Umbilical cord (tissue), 2 donors: Measurements from ENCODE around the gene SMPX. TPM values are rescaled to one million over a fixed set of nuclear protein-coding genes. Genes with fewer than 3 reads are reported as not detected.

ENCODE experiments used
- DNase-seq: peaks from one replicate; pipeline ENCODE4 v3.0.0-alpha.2; 2015; ENCODE audit warnings: low spot score
- total RNA-seq: library from RNA; depleted of rRNA; stranded (reverse); fragments of >200 nt; gene quantifications from one replicate; pipeline ENCODE4 v1.2.3, GENCODE V29; 2014; ENCODE audit warnings: low replicate concordance; ENCODE audit not compliant: insufficient read depth

SMPX gene
- total RNA-seq, 1 donor from 2014 or later = 0.72 TPM

DNA sequence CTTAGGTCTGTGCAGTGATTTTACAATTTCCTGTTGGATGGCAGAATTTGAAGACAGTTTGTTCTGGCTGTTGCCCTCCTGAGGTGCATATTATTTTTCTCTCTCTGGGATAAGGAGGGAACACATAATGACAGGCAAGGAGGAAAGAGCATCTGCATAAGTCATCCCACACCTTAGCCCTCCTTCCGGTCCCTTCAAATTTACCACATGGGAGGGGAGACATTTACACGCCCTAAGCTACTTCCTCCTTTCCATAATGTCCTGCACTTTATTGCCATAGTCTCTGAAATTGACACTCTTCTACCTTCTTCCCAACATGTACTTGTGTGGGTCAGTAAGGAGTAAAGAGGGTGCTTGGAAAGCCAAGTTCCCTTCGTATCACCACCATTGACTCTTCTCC is 13.9 kb downstream of the SMPX start:
- no peak for DNase-seq

DNA sequence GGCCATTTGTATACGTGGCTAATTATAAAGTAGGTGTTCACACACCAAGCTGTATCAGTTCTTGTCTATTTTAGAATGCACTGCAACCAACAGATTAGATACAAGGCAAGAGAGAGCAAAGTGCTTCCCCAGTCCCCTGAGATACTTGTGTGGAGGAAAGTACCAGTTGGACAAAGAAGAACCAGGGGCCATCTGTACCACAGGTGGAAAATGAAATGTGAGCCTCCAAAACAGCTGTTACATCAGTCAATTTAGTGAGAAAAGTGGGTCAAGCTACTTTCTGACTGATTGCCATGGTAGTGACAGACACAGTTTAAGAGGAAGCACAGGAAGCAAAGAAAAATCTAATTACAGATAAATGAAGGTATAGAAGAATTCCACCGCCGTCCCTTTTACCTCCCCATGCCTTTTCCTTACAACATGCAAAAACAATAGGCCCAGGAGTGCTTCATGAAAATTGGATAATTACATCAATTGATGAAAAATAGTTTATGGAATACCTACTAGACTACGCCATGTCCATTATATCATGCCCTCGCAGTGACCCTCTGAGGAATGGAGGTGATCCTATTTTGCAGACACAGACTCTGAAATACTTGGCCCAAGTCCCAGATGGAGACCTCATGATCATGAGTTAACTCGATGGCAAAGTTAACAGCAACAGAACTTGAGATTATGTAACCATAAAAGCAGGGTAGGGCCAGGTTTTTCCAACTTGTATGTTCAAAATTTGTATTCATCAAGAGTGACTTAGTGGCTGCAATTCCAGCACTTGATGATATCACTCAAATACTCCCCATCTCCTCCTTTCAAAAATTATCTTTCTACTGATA is 15.8 kb downstream of the SMPX start:
- no peak for DNase-seq

DNA sequence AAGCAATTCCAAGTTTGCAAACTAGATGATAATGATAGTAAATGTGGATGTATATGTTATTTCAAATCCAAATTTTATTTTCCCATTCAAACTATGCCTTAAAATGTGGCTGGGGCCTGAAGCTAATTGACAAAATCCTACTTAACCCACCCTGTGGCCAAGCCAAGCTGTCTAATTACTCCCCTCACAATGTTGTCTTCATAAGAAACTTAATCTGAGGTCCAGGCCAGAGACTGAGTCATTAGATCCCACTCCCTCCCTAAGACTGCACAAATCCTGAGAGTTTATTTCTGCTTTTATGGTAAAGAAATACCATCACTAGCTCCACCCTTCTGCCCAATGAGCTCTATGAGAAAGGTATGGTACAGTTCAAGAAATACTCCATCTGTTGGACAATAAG is 16.6 kb downstream of the SMPX start:
- DNase-seq = no peak

DNA sequence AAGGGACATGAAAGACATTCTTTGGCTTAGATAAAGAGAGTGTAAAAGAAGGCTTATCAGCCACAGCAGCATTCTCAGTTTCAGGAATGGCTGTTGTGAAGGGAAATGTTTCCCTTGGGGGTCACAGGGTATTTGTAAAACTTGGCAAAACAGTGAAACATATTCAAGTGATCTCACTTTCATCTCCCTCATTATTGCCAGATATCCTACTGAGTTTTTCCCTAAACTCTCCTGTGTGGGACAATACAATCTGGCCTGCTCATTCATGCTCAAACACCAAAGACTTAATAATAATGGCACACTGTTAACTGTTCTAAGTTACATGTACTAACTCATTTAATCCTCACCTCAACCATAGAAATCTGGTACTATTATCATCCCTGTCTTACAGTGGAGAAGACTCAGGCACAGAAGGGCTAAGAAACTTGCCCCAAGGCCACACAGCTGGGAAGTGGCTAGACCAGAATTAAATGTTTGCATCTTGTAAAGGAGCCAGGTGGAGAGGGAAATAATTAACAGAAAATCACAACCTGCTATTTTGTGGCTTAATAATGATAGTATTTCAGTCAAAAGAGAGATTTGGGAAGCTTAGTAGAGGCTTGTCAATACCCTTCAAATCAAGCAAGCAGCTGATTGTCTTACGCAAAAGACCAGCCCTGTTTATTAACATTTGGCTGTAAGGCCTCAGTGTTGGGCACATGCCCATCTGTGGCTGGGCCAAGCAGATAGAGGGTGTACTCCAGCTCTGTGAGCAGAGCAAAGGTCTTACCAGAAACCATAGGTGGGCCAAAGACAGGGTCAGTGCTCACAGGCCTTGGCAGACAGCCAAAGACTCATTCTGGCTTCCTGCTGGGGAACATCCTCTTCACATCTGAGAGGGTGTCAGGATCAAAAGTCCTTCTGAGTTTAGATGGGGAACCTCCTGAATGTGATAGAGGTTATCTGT is 17.3 kb downstream of the SMPX start:
- DNase-seq = no peak

DNA sequence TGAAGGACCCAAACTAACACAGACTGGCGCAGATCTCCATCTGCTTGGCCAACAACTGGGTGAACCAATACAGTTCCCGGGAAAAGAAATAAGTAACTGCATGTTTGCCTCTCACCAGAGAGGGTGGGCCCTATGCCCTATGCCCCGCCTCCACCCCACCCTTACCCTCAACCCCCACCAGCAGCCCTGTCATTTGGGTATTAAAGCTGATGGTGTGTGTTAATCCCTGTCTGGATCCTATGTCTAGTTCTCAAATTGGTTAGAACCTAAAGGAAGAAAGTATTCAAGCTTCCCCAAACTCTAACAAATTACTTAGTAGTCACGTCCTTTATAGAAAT is 19.0 kb downstream of the SMPX start:
- DNase-seq = no peak

DNA sequence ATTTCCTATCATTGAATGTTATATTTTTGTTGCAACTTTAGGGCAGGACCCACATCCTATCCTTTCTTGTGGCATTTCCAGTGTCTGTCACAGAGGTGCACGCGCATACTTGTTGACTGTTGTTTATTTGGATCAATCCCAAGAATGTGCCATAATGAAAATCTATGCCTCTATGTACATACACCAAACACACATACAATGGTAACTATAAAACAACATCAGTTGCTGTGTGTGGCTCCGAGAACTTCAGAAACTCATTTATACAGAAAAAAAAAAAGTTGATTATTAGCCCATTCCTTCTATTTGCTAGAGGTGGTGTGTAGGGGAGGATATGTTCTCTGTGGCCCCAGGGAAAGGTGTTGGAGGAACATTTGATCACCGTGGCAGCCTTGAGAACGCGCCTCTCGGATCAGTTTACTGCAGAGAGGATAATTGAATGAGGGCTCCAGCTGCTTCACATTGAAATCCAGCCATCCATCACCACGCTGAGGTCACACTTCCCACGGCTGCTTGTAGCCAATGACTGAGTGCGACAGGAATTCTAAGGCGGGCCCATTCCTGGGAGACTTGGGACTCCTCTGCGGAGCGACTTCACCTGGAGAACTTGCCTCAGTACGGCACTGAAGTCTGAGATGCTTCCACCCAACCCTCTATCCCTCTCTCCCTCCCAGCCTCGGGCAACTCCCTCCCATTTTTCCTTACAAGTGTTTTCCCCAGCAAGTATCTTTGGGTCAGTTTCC is 19.5 kb downstream of the SMPX start:
- DNase-seq = no peak

DNA sequence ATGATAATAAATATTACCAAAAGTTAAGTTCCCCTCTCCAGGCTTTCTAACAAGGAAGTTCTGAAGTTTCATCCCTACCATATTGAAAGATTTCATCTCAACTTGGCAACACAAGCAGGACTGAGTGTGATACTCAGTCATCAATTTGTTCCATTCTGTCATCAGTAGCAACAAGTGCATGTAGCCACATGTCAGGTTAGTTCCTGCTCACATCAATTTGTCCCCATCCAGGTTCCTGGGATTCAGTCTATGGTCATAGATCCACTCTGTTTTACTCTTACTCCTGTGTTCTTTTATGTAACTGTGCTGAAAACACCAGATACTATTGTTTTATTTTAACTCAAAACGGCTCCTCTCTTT is 22.2 kb downstream of the SMPX start:
- DNase-seq = no peak

DNA sequence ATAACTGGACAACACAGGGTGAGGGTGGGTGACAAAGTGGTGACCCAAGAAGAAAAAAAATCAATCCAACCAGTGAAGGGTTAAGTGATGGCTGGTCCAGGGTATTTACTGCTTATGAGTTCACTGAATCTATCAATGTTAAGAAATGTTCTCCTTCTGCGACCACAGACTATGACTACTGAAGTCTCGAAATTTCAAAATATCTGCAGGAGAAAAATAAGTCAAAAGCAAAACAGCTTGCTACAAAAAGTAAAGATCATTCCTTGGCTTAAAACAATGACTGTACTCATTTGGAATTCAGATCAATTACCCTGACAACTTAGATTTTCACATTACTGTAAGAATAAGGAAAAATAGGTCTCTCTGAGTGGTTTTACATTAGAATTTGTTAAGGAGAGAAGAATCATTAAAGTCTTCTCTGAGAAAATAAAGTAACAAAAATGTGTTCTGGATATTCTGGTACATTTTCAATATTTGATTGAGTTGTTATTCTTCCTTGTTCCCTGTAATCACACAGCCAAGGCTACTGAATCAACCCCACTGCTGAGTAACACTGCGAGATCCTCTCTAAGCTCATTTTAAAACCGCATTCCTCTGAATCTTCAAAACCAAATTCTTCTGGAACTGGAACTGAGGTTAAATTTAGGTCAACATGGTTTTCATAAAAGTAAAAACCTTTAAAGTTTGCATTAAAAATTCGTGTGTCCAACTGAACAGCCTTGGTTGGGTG is 22.7 kb downstream of the SMPX start:
- DNase-seq = peak; percentile 72

DNA sequence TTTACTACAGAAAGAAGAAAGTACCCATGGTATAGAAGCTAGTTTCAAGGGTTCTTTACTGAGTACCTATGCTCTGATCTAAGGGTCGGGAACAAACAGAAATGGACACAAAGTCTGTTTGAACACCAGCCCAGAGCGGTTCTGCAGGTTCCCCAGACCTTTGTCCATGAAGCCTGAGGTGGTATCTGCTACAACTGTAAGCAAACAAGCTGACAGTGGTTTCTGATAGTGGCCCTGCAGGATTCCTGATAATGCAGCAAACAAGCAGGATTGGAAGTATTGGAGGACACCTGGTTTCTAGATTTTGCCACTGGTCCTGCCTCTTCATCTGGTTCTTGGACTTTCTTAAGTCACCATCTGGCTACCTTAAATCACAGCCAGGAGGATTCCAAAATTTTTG is 23.7 kb downstream of the SMPX start:
- DNase-seq = no peak

DNA sequence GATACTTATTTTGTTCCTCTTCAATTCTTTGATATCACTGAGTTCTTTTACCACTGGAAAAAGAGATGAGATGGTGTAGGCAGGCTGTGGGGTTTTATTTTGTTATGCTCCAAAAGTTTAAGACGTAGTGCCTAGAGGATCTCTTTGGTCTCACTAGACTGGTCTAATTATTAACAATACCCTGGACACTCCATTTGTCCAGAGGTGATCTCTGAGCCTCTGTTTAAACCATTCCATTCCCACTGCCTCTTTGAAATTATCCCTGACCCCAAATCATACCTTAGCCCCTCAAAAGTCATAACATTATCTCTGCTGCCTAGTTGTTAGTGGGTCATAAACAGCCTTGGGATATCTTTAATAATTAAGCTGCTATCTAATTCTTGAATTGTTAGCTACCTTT is 24.2 kb downstream of the SMPX start:
- DNase-seq = no peak

DNA sequence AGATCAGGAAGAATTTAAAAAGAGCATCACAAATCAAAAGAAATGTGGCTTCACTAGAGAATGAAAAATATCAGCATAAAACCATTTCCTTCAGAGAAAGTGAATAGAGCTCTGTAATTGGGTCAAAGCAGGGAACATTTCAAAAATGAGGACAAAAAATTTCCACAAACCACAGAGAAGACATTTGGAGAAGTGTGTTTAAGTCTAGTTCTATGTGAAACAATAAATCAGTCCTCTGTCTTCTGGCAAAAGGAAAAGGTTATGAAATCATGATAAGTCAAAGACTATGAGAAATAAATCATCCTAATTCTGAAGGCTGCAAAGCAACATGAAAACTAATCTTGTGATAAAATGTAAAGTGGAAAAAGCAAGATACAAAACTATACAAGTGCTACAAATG is 27.9 kb downstream of the SMPX start:
- DNase-seq = peak; percentile 38

DNA sequence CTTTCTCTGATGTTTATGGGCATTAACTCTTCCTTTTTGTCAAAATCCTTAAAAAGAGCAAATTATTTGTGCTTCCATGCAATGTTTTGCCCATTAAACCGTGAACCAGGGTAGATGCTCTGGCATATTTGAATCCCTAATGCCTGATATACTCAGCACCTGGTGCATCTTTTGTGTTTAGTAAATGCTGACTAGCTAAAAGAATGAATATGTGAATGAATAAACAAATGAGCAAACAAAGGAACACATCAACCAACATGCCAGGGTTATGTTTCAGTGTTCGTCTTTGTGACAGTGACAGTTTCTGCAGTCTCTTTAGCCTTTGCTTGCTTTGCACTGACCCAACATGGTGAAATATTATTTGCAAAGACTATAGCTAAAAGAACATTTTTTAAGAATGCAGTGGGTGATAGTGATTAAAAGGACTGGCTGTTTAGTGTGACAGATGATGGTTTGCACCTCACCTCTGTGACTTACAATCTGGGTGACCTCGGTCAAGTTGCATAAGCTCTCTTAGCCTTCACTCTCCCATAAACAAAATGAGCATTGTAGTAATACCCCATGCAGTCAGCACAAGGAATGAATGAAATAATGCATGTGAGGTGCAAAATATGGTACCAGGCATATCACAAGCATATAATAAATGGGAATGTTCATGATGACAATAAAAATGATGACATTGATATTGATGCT is 29.5 kb downstream of the SMPX start:
- no peak for DNase-seq

DNA sequence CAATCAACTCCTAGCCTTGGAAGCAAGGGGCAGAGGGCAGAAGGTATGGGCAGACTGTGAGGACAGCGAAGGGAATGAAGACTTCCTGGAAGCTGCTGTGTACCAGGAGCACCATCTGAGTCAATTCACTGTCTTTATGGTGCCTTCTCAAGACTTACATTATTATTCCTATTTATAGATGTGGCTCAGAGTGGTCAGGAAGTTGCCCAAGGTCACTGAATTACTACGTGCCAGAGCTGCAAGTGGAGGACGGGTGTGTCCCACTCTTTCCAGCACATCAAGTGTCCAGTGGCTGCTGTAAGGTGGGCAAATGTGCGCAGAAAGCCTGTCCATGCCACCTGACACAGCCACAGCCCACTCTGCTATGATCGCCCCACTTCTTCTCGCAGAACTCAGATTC is 32.0 kb downstream of the SMPX start:
- no peak for DNase-seq

DNA sequence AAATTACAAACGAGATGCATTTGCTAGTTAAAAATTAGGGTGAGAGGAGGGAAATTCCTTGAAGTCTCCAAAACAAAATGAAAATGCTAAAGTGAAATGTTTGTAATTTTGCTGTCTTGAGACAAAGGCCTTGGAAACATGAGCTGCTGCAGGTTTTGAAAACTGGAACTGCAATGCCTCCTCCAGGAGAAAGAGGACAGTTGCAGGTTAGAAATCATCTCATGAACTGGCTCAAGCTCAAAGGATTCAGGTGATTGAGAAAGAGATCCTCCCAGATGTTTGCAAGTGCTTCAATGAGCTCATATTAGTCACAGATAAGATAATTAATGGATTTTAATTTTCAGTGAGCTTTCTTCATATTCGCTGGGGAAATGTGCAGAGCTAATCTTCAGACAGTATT is 32.4 kb downstream of the SMPX start:
- peak; percentile 47 for DNase-seq

DNA sequence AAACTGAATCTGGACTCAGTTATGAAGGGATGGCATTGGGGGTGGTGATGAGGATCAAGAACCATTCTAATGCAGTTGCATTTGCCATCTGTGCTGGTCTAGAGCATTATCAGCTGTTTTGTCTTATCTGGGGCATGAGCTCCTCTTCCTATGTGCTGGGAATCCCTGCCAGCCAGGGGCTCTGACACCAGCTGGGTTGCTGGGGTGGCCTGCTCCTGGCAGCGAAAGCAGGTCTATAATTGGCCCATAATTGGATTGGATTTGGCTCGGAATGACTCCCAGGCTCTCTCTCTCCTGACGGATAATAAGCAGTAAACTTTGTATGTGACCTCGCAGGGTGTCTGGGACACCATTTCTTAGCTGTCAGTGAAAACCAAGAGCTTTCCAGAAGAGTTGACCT is 34.1 kb downstream of the SMPX start:
- DNase-seq = no peak

DNA sequence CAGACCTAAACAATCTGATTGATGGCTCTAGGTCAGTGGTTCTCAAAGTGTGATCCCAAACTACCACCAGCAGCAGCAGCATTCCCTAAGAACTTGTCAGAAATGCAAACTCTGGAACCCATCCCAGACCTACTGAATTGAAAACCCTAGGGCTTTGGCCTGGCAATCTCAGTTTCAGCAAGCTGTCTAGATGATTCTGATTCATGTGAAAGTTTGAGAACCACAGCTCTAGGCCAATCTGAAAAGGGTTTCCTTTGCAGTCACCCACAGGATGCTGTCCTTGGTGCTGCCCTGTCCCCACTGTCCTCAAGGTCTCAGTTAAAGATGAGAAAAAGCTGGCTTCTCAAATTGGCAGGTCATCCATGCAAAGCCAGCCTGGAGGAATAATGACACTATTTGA is 34.8 kb downstream of the SMPX start:
- no peak for DNase-seq

DNA sequence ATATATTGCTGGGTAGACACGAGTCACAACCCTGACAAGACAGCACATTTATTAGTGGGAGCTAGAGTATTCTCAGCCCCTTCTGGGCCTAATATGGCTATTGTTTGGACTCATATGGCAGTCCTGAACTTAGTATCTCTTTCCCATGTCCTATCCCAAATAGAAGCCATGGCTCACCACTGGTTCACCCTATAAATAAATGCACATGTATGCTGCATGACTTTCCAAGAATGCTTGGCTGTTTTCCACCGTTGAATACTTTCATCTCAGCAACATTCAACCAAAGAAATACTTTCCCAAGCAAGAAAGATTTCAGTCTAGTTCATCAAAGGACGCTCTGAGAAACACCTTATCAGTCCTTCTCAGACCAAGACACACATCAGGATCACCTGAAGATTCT is 36.7 kb downstream of the SMPX start:
- DNase-seq = peak; percentile 30

DNA sequence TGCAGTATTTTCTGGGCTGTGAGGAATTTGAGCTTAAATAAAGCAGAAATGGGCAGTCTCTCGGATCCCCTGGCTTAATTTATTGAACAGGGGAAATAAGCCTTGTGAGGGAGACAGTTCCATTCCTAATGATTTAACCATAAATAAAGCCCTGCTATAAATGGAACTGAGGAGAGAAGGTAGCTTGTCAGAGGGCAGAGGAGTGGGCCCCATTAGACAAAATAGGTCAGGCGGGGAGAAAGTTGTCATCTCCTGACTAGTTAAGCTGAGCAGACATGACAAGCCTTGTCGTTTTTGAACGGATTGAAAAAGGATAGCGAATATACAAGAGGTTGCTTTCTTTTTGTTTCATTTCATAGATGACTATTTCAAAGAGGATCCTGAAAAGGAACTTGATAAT is 39.3 kb downstream of the SMPX start:
- DNase-seq = no peak

DNA sequence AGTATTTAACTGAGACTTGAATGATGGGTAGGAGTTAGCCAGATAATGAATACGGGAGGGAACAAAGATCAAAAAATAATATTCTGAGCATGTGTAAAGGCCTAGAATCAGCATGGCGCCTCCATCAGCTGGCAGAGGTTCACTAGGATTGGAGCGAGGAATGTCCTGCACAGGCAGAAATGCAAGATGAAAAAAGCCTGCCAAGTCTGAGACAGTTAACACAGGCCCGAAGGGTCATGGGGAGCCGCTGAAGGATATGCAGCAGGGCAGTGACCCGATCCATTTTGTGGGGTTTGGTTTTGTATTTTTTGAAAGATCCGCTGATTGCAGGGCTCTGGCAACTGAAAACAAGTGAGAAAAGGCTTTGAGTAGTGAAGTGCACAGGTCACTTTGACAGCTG is 40.1 kb downstream of the SMPX start:
- no peak for DNase-seq

DNA sequence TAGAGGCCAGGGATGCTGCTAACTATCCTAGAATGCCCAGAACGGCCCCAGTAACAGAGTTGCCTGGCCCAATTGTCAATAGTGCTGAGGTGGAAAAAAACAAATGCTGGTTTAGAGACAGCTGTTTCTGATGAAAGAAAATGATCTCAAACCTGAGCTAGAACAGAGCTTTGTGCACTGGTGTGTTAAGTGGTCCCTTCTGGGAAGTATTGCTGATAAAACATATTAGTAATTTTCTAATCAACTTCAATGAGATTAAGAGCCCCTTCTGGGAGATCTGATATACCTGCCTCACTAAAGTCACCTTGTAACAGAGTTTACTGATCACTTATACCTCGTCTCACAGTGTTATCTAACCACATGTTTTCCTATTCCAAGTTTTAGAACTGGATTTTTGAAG is 42.1 kb downstream of the SMPX start:
- no peak for DNase-seq

DNA sequence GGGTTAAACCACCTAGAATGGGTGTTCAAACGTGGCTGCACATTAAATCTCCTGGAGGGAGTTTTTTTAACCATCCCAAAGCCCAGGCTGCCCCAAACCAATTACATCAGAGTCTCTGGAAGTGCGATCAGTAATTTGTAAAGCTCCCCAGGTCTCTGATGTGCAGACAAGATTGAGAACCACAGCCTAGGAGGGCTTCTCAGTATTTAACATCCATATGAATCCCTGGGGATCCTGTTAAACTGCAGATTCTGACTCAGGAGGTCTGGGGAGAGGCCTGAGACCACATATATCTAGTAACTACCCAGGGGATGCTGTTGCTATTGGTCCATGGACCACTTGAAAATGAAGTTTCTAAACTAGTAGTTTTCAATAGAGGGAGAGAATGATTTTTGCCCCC is 42.6 kb downstream of the SMPX start:
- no peak for DNase-seq
